ENCODE measurements around the gene OVOL1.

DNA sequence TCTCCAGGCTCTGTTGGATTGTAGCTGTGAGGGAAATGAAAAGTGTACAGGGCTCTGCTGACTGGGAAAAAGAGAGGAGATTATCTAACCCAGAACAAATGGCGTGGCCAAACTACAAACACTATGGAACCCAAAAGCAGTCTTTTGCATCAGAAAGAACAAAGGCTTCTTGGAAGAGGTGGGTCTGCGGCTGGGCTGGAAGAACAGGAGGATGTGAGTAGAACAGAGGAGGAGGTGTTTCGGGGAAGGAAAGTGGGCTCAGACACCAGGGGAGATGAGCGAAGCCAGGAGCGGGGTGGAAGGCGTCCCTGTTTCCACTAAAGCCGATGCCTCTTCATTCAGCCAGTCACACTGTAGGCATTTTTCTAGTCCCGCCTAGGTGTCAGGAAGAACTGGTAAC, 12.0 kb downstream of the OVOL1 start:
- TF ChIP-seq, protein P1, sequence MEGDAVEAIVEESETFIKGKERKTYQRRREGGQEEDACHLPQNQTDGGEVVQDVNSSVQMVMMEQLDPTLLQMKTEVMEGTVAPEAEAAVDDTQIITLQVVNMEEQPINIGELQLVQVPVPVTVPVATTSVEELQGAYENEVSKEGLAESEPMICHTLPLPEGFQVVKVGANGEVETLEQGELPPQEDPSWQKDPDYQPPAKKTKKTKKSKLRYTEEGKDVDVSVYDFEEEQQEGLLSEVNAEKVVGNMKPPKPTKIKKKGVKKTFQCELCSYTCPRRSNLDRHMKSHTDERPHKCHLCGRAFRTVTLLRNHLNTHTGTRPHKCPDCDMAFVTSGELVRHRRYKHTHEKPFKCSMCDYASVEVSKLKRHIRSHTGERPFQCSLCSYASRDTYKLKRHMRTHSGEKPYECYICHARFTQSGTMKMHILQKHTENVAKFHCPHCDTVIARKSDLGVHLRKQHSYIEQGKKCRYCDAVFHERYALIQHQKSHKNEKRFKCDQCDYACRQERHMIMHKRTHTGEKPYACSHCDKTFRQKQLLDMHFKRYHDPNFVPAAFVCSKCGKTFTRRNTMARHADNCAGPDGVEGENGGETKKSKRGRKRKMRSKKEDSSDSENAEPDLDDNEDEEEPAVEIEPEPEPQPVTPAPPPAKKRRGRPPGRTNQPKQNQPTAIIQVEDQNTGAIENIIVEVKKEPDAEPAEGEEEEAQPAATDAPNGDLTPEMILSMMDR (IDR thresholded peaks at IDR 0.05): no peak
- TF ChIP-seq POLR2A (IDR thresholded peaks at IDR 0.05): no peak

Measured in Peyer's patch (tissue), 4 donors.